HepG2 (cell line): ENCODE data around the gene NUP214. TPM values are rescaled to one million over a fixed set of nuclear protein-coding genes. Genes with fewer than 3 reads are reported as not detected.

Experiments used
- CEBPB ChIP-seq: IDR thresholded peaks from 2 replicates; pipeline ENCODE4 v1.6.1; 2011; ENCODE audit warnings: low read depth, low read length, improper control_type of control experiment, borderline replicate concordance
- MTA3 ChIP-seq: sonication (generic); formaldehyde crosslinking; IDR thresholded peaks from 2 replicates; pipeline ENCODE4 v1.4.0; 2020; ENCODE audit warnings: missing genetic modification reagents
- RCOR2 ChIP-seq: IDR thresholded peaks from 2 replicates; pipeline ENCODE4 v1.6.1; 2016; ENCODE audit warnings: missing biosample characterization, missing genetic modification reagents
- SMARCC2 ChIP-seq: fragments of 450-650 bp; IDR thresholded peaks from 2 replicates; pipeline ENCODE4 v1.6.1; 2017; ENCODE audit warnings: antibody characterized with exemption, mild to moderate bottlenecking
- TFDP2 ChIP-seq: sonication (generic); formaldehyde crosslinking; IDR thresholded peaks from 2 replicates; pipeline ENCODE4 v1.4.0; 2020; ENCODE audit warnings: missing genetic modification reagents
- ZBTB44 ChIP-seq: sonication (generic); formaldehyde crosslinking; IDR thresholded peaks from 2 replicates; pipeline ENCODE4 v1.4.0; 2020; ENCODE audit warnings: missing genetic modification reagents
- ZNF446 ChIP-seq: sonication (generic); formaldehyde crosslinking; IDR thresholded peaks from 2 replicates; pipeline ENCODE4 v1.5.0; 2020; ENCODE audit warnings: mild to moderate bottlenecking, missing genetic modification reagents
- ZNF609 ChIP-seq: sonication (generic); formaldehyde crosslinking; IDR thresholded peaks from 2 replicates; pipeline ENCODE4 v1.4.0; 2020; ENCODE audit warnings: mild to moderate bottlenecking, missing genetic modification reagents, borderline replicate concordance
- polyA plus RNA-seq, 8 experiments: library from polyadenylated mRNA; depleted of rRNA in 3 of 8; stranded (reverse) in 7 of 8; unstranded in 1 of 8; fragments of >200 nt; fragmentation: Illumina TruSeq in 4 of 8; extraction: Trizol in 4 of 8; gene quantifications; 2 replicates each; pipeline versions ENCODE4 v1.2.1 to v1.2.3, GENCODE V29; 2011 to 2016; ENCODE audit warnings: low read depth in 4 of 8, missing spikeins in 1 of 8, mixed read lengths in 1 of 8; ENCODE audit not compliant: insufficient read depth in 1 of 8
- total RNA-seq, 5 experiments: library from RNA; depleted of rRNA; stranded (reverse); fragments of >200 nt; fragmentation: Illumina TruSeq; extraction: Trizol; gene quantifications; 2 replicates each; pipeline ENCODE4 v1.2.3, GENCODE V29; 2016; ENCODE audit warnings: low read depth in 1 of 5

Gene NUP214
- total and polyA plus RNA-seq, 2 of the 13 experiments (the other 11 are each of a cell fraction or from before 2014, with no cell fraction given), result 8.4 to 16.0 TPM

- no peak for TF ChIP-seq ZNF609 (CRISPR knock-in tag)
- no peak for TF ChIP-seq MTA3 (CRISPR knock-in tag)
- no peak for TF ChIP-seq ZNF446
- no peak for TF ChIP-seq SMARCC2
- no peak for TF ChIP-seq RCOR2 (CRISPR knock-in tag)
- TF ChIP-seq TFDP2 (CRISPR knock-in tag), result no peak
- no peak for TF ChIP-seq CEBPB
- no peak for TF ChIP-seq ZBTB44 (CRISPR knock-in tag)
These were observed 40.1 kb downstream of the NUP214 start (continued) for GRCh38 chr9:131165523-131165922.
